K562 (cell line): ENCODE data around the gene C10orf71. TPM values are rescaled to one million over a fixed set of nuclear protein-coding genes. Genes with fewer than 3 reads are reported as not detected.

ENCODE experiments used
- ATAC-seq: fragments of 200-7000 bp; cut with Tn5 transposase; 3 replicates; pipeline ENCODE4 v1.9.1; 2020; ENCODE audit warnings: moderate library complexity
- BruUV-seq: library from RNA; stranded (reverse); fragments of 400-500 nt; replicated peaks from 2 replicates; lab custom pipeline; 2021; lab: Mats Ljungman, UMichigan
- CTCF ChIA-PET: fragments of 300-600 bp; formaldehyde crosslinking; extraction: SDS; loops from one replicate; lab custom pipeline; 2021; ENCODE audit warnings: low intra/inter-chr PET ratio; lab: Yijun Ruan, JAX
- POLR2A ChIA-PET: fragments of 300-600, 350-650 bp; sonication (Branson Sonifier 250); formaldehyde crosslinking; extraction: SDS; loops from one replicate; lab custom pipeline; 2021; ENCODE audit warnings: antibody characterized with exemption, inconsistent platforms; lab: Yijun Ruan, JAX
- DNase-seq, 4 experiments: peaks; one replicate each; pipeline versions ENCODE4 v3.0.0 to v3.0.0-alpha.2; 2011 to 2018; ENCODE audit warnings: low spot score in 3 of 4, mixed read lengths in 3 of 4; ENCODE audit errors: extremely low read depth in 1 of 4
- FAIRE-seq: peaks from 2 replicates; lab custom pipeline; 2011; peaks lifted over from hg19 to GRCh38; lab: Jason Lieb, UNC
- H2AFZ ChIP-seq: 2 replicates; pipeline ENCODE4 v1.6.0; 2011; ENCODE audit warnings: low read depth, low read length, control low read depth, inconsistent platforms
- H3K27ac ChIP-seq: fragments of 200-600 bp; 3 replicates; pipeline ENCODE4 v1.8.0; 2011; ENCODE audit warnings: low read depth, mild to moderate bottlenecking, control low read depth, inconsistent platforms, low read length, moderate library complexity, mixed read lengths; ENCODE audit errors: extremely low read depth
- H3K27me3 ChIP-seq, 2 experiments: fragments of 300-600 bp in 1 of 2; 2 replicates in 1 of 2; 3 replicates in 1 of 2; pipeline versions ENCODE4 v1.6.0 to v1.8.0; 2011; ENCODE audit warnings: inconsistent platforms in 2 of 2, low read length in 2 of 2, mild to moderate bottlenecking in 1 of 2, mixed read lengths in 1 of 2, moderate library complexity in 1 of 2; ENCODE audit not compliant: control insufficient read depth in 2 of 2, insufficient read depth in 2 of 2
- H3K36me3 ChIP-seq: fragments of 300-600 bp; 3 replicates; pipeline ENCODE4 v1.8.0; 2011; ENCODE audit warnings: mild to moderate bottlenecking, low read length, inconsistent platforms; ENCODE audit not compliant: control insufficient read depth, insufficient read depth
- H3K4me1 ChIP-seq, 2 experiments: fragments of 200-600 bp in 1 of 2; replicated peaks in 1 of 2; 2 replicates in 1 of 2; 3 replicates in 1 of 2; pipeline versions ENCODE4 v1.5.1 to v1.8.0; 2011; ENCODE audit warnings: inconsistent platforms in 2 of 2, low read length in 2 of 2, mild to moderate bottlenecking in 1 of 2, mixed read lengths in 1 of 2, moderate library complexity in 1 of 2; ENCODE audit not compliant: control insufficient read depth in 2 of 2, insufficient read depth in 2 of 2
- H3K4me2 ChIP-seq: 2 replicates; pipeline ENCODE4 v1.6.1; 2011; ENCODE audit warnings: low read length, control low read depth, inconsistent platforms, mixed read lengths; ENCODE audit not compliant: insufficient read depth
- H3K4me3 ChIP-seq: fragments of 200-600 bp; sonication (generic), shearing (Covaris generic); 2 replicates; pipeline ENCODE4 v1.5.1; 2016; ENCODE audit warnings: control low read depth, inconsistent platforms
- H3K79me2 ChIP-seq: fragments of 200-600 bp; 3 replicates; pipeline ENCODE4 v1.8.0; 2011; ENCODE audit warnings: low read length, inconsistent platforms; ENCODE audit not compliant: control insufficient read depth, insufficient read depth
- H3K9ac ChIP-seq, 2 experiments: 2 replicates each; pipeline versions ENCODE4 v1.6.0 to v1.6.1; 2011; ENCODE audit warnings: low read depth in 2 of 2, low read length in 2 of 2, control low read depth in 1 of 2, inconsistent platforms in 1 of 2, mild to moderate bottlenecking in 1 of 2, mixed read lengths in 1 of 2; ENCODE audit not compliant: insufficient read depth in 1 of 2
- H3K9me1 ChIP-seq: one replicate; pipeline ENCODE4 v1.6.0; 2011; ENCODE audit warnings: inconsistent platforms, mild to moderate bottlenecking, low read length, moderate library complexity; ENCODE audit not compliant: control insufficient read depth, insufficient read depth
- H3K9me3 ChIP-seq: replicated peaks from 2 replicates; pipeline ENCODE4 v1.5.1; 2011; ENCODE audit warnings: low read depth, low read length, inconsistent platforms; ENCODE audit not compliant: control insufficient read depth, insufficient read depth
- H4K20me1 ChIP-seq: replicated peaks from 2 replicates; pipeline ENCODE4 v1.6.1; 2011; ENCODE audit warnings: low read length, inconsistent platforms, mixed read lengths; ENCODE audit not compliant: control insufficient read depth, insufficient read depth
- ARID1B ChIP-seq: fragments of 450-650 bp; IDR thresholded peaks from 2 replicates; pipeline ENCODE4 v1.6.1; 2016; ENCODE audit warnings: antibody characterized with exemption, mild to moderate bottlenecking, inconsistent platforms
- CEBPG ChIP-seq, 3 experiments: fragments of 200-800 bp in 1 of 3; sonication (Bioruptor generic) in 1 of 3; sonication (generic) in 1 of 3; formaldehyde crosslinking in 1 of 3; IDR thresholded peaks in 2 of 3; conservative IDR thresholded peaks in 1 of 3; 2 replicates each; pipeline versions ENCODE4 v1.6.1 to v1.8.0; 2016 to 2022; ENCODE audit warnings: missing compliant biosample characterization in 2 of 3, missing genetic modification characterization in 2 of 3, mild to moderate bottlenecking in 1 of 3, missing genetic modification reagents in 1 of 3
- FOXK2 ChIP-seq, 2 experiments: fragments of 450-650 bp; IDR thresholded peaks in 1 of 2; conservative IDR thresholded peaks in 1 of 2; 2 replicates each; pipeline ENCODE4 v1.6.1; 2016; ENCODE audit warnings: low read depth in 2 of 2, mild to moderate bottlenecking in 1 of 2
- PRPF4 ChIP-seq: fragments of 200-400 bp; formaldehyde crosslinking; IDR thresholded peaks from one replicate; pipeline ENCODE4 v1.6.1; 2017; ENCODE audit warnings: low read length, low read depth, mild to moderate bottlenecking; ENCODE audit not compliant: insufficient read depth, poor library complexity, severe bottlenecking
- RBM15 ChIP-seq: fragments of 200-400 bp; formaldehyde crosslinking; IDR thresholded peaks from 2 replicates; pipeline ENCODE4 v1.6.1; 2018; ENCODE audit warnings: mild to moderate bottlenecking, low read length, moderate library complexity; ENCODE audit not compliant: insufficient read depth
- RHOXF2B ChIP-seq: fragments of 250-450 bp; sonication (Bioruptor Pico); conservative IDR thresholded peaks from 2 replicates; pipeline ENCODE4 v1.5.1; 2021
- SMARCA5 ChIP-seq: fragments of 450-650 bp; IDR thresholded peaks from 2 replicates; pipeline ENCODE4 v1.6.1; 2016
- SNIP1 ChIP-seq: fragments of 450-650 bp; IDR thresholded peaks from 2 replicates; pipeline ENCODE4 v1.7.1; 2017; ENCODE audit warnings: low read depth, mild to moderate bottlenecking
- ZBTB34 ChIP-seq: fragments of 250-450 bp; sonication (Bioruptor Pico); IDR thresholded peaks from 2 replicates; pipeline ENCODE4 v1.8.0; 2021; ENCODE audit warnings: mild to moderate bottlenecking, moderate library complexity
- ZNF609 ChIP-seq: sonication (generic); formaldehyde crosslinking; IDR thresholded peaks from 2 replicates; pipeline ENCODE4 v1.8.1; 2023; ENCODE audit warnings: missing genetic modification reagents, mild to moderate bottlenecking, borderline replicate concordance
- ZNF766 ChIP-seq: fragments of 200-800 bp; sonication (Bioruptor generic); conservative IDR thresholded peaks from 2 replicates; pipeline ENCODE4 v1.6.1; 2016; ENCODE audit warnings: missing genetic modification characterization, missing compliant biosample characterization
- WGBS: fragments of 100-300 bp; shearing (Covaris generic); methylation state at CpG from one replicate; pipeline ENCODE4 v1.1.6; 2016; ENCODE audit warnings: low coverage, mixed read lengths; ENCODE audit not compliant: insufficient coverage; ENCODE audit errors: missing lambda C conversion rate; 5-methylcytosine and 5-hydroxymethylcytosine counted together
- in situ Hi-C: fragments of 300-500 bp; cut with MboI; formaldehyde crosslinking; loops from 4 replicates; pipeline ENCODE4 v1.15.0; 2018; ENCODE audit warnings: inconsistent platforms, mixed read lengths
- intact Hi-C: fragments of 100-400 bp; cut with micrococcal nuclease; formaldehyde crosslinking; loops from 2 replicates; pipeline ENCODE4 v1.14.2; 2022
- polyA plus RNA-seq, 8 experiments: library from polyadenylated mRNA; depleted of rRNA in 4 of 8; stranded (reverse) in 5 of 8; unstranded in 3 of 8; fragments of >200 nt; fragmentation: Nextera tagmentation in 2 of 8; fragmentation: Illumina TruSeq in 1 of 8; extraction: Ambion mirVana in 2 of 8; extraction: Trizol in 1 of 8; gene quantifications; 2 replicates each; pipeline versions ENCODE4 v1.2.1 to v1.2.3, GENCODE V29; 2011 to 2014; ENCODE audit warnings: inconsistent platforms in 1 of 8, missing spikeins in 1 of 8
- total RNA-seq, 7 experiments: library from RNA; depleted of rRNA in 6 of 7; stranded (reverse); fragments of >200 nt in 6 of 7; fragmentation: Illumina TruSeq in 2 of 7; extraction: Trizol in 2 of 7; gene quantifications; 2 replicates each; pipeline versions ENCODE4 v1.2.1 to v1.2.3, GENCODE V29; 2011 to 2021; ENCODE audit warnings: low replicate concordance in 1 of 7

Gene C10orf71
- total and polyA plus RNA-seq, 9 of the 15 experiments (the other 6 are each of a cell fraction or from before 2014, with no cell fraction given): 0.06 to 4.5 (median 1.3) TPM

GRCh38 chr10:49284356-49284755, 14.6 kb upstream of the C10orf71 start:
- intact Hi-C loops: no loop called here
- no peak for DNase-seq
- TF ChIP-seq ZNF766: no peak
- no peak for TF ChIP-seq FOXK2 (conservative IDR thresholded peaks at IDR 0.05 in 1 of 2, IDR thresholded peaks at IDR 0.05 in 1 of 2; ENCODE audit: low read depth in 2 of 2)
- TF ChIP-seq SMARCA5: no peak
- TF ChIP-seq ZNF609: no peak
- no peak for TF ChIP-seq ARID1B
- no peak for TF ChIP-seq CEBPG (CRISPR knock-in tag; IDR thresholded peaks at IDR 0.05)
- no peak for TF ChIP-seq CEBPG (tag; conservative IDR thresholded peaks at IDR 0.05 in 1 of 2, IDR thresholded peaks at IDR 0.05 in 1 of 2)
- no peak for TF ChIP-seq RBM15
- TF ChIP-seq RHOXF2B (CRISPR knock-in tag): no peak
- no peak for TF ChIP-seq PRPF4
- no peak for TF ChIP-seq SNIP1
- no peak for TF ChIP-seq ZBTB34

More at GRCh38 chr10:49284356-49284755, 14.6 kb upstream of the C10orf71 start:
- Histone ChIP-seq H3K36me3 (no peaks in the 10 kb centered on the region), H3K27ac (no peak overlapping the region), H3K9me1 (no peaks in the 10 kb centered on the region), H3K4me2 (no peak overlapping the region), H3K4me1 (peaks cover 4 to 5% of the 10 kb centered on the region in 2 experiments; a peak in 3 of 5 replicates), H3K9me3 (no peaks in the 10 kb centered on the region), H3K27me3 (no peaks in the 10 kb centered on the region), H3K79me2 (no peaks in the 10 kb centered on the region), H4K20me1 (no peaks in the 10 kb centered on the region), H2AFZ (no peak overlapping the region), H3K4me3 (no peak overlapping the region), H3K9ac (no peak overlapping the region; a peak in 1 of 4 replicates)
- 42% methylated on average over 5 of the region's 5 CpGs for WGBS
- no peak for ATAC-seq
- in situ Hi-C loops: no loop called here
- ChIA-PET POLR2A (interaction anchor here (0.7 kb wide), 2 partner anchors 13 to 18 kb away, joined by 4 read pairs; no protein-coding TSS in a partner anchor), CTCF (no interaction called here)
- FAIRE-seq: no peak
- BruUV-seq: no TSS peak
